HG03469 (cell line): ENCODE data around the gene ARHGAP15.

Experiments used
- ATAC-seq: cut with Tn5 transposase; IDR thresholded peaks from one replicate; pipeline ENCODE4 v1.9.1; 2021; ENCODE audit warnings: mild to moderate bottlenecking, moderate library complexity, moderate number of reproducible peaks; ENCODE audit not compliant: unreplicated experiment

The ARHGAP15 gene

DNA sequence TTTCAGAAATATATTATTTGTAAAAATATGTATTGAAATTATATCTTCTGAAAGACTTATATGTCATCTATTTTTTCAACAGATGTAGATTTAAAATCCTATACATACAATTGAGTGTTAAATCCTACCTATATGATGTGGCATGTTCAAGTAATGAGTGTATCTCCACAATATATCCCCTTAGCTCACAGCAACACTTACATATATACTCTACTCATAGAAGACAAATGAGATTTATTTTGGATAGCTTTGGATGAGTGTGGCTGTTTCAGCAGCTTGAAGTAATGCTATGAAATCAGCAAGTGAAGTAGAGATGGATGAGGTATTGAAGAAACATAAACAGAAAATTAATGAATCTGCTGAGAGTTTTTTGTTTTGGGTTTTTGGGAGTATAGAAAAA, 263.1 kb downstream of the ARHGAP15 start:
- ATAC-seq = no peak

DNA sequence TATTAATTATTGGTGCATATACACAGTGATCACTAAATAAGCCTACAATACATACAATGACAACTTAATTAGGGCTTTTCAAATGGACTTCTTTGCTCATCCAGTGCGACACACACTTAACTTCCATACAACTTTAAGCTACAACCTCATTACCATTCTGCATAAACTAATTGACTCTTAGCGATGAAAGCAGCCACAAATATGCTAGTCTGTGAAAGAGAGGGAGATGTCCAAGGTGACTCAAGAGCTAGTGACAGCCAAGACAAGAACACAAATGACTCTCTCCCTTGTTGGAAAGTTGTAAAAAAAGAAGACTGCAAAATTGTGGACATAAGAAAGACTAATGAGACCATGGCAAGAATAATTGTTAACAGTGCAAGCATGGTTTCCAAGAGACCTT, 264.8 kb downstream of the ARHGAP15 start:
- ATAC-seq = no peak

DNA sequence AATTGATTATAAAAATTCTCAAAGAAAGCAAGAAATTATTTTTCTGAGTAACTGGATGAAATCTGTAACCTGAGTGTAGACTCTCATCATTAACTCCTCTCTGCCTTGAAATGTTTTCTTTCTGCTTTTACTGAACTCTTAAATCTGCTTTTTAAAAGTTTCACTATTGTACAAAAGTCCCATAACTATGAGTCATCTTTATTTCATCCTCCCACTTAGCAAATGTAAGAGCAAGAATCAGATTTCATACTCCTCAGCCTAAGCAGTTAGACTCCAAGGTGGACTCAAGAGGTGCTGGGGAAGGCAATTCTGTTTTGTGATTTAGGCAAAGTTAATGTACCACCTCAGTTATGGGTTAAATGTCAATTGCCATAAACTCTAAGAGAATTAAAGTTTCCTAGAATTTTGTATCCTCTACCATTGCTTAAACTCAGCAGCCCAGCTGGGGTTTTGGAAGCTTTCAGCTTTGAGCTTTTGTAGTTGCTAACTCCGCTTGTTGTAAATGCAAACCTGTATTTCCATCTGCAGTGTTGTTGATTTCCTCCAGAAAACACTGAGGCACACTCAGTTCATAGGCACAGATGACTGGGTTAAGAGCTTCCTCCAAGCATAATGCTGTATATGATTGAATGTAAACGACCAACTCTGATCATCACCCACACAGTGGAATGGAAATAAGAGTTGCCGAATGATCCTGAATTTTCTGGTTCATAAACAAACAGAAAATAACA, 268.8 kb downstream of the ARHGAP15 start:
- peak; percentile 59 for ATAC-seq

DNA sequence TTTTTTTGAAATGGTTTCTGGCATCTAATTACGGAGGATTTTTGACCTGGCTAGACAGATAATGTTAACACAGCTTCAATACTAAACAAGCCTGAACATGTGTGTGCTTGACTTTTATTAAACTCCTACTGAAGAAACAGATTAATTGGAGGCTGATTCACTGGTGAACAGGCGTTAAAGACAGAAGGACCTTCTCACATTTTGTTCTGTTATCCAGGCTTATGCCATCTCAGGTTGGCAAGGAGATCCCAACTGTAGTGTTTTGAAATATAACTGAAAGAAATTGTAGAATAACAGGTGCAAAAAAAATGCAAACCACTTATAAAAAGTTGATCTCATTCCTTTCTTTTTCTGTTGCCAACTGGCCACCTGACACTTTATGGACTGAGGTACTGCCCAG, 269.6 kb downstream of the ARHGAP15 start:
- no peak for ATAC-seq

- no peak for ATAC-seq
Measured at GRCh38 chr2:143399631-143400069, 270.4 kb downstream of the ARHGAP15 start.

- no peak for ATAC-seq
Measured at GRCh38 chr2:143401861-143402260, 272.6 kb downstream of the ARHGAP15 start.

DNA sequence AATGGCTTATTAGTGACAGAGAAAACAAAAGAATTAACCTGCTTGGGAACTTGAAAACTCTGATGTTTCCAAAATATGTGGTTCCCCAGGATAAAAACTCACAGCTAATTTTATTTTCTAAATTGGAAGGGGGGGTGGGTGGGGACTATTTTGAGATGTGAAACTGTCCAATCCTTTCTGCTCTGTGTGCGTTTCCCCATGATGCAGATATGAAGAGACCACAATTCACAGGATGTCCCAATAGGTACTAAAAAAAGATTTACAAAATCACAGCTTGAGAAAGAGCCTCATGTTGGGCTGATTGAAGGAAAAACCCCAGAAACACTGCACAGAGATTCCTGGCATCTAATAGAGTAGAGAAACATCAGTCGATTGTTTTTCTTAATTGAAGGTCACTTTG, 273.2 kb downstream of the ARHGAP15 start:
- ATAC-seq = no peak

- no peak for ATAC-seq
Measured at GRCh38 chr2:143410082-143410897, 281.1 kb downstream of the ARHGAP15 start.

DNA sequence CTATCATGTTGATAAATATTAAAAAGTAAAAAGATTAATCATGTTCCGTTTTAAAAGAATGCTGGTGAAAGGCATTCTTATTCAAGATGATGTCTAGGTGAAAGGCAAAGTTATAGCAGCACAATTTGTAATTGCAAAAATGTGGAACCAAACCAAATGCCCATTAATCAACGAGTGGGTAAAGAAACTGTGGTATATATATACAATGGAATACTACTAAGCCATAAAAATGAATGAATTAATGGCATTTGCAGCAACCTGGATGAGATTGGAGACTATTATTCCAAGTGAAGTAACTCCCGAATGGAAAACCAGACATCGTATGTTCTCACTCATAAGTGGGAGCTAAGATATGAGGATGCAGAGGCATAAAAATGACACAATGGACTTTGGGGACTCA, 286.4 kb downstream of the ARHGAP15 start:
- ATAC-seq = no peak

DNA sequence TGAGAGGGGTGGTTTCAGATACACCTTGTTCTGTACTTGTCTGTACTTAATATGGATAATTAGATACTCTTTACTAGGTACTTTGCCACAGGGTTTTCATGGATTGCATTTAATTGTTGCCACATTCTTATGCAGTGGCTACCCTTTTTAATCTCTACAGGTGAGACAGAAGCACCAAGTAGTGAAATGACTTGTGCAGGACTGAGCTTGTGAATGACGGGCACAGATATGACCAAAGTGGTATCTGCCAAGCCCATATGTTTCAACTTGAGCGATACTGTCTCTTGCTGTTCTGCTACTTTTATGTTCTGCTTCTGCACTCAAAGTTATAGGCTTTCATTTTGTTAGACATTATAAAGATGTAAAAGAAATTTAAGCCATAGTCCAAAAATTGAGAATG, 288.2 kb downstream of the ARHGAP15 start:
- no peak for ATAC-seq

DNA sequence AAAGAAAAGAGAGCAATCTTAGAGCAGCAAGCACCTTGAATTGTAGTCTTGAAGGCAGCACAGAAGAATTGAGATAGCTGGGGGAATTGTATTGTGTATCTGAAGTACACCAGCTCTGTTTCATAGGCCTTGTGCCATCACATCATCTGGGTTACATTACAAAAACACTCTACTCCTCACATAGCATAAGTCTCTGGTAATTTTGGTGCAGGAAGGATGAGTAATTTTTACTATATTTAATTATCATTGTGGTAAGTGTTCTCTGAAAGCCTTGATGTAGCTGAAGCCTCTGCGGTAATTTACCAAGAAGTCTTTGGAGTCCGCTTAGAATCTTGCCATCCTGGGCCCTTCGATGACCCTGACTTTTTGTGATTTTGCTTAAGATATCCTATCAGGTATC, 291.1 kb downstream of the ARHGAP15 start:
- ATAC-seq = no peak

GRCh38 chr2:143422681-143423080, 293.5 kb downstream of the ARHGAP15 start:
- peak; percentile 88 for ATAC-seq

GRCh38 chr2:143425896-143426295, 296.7 kb downstream of the ARHGAP15 start:
- no peak for ATAC-seq

GRCh38 chr2:143426296-143426695, 297.1 kb downstream of the ARHGAP15 start:
- ATAC-seq = no peak

- ATAC-seq = no peak
Measured at GRCh38 chr2:143428700-143429099, 299.5 kb downstream of the ARHGAP15 start.

DNA sequence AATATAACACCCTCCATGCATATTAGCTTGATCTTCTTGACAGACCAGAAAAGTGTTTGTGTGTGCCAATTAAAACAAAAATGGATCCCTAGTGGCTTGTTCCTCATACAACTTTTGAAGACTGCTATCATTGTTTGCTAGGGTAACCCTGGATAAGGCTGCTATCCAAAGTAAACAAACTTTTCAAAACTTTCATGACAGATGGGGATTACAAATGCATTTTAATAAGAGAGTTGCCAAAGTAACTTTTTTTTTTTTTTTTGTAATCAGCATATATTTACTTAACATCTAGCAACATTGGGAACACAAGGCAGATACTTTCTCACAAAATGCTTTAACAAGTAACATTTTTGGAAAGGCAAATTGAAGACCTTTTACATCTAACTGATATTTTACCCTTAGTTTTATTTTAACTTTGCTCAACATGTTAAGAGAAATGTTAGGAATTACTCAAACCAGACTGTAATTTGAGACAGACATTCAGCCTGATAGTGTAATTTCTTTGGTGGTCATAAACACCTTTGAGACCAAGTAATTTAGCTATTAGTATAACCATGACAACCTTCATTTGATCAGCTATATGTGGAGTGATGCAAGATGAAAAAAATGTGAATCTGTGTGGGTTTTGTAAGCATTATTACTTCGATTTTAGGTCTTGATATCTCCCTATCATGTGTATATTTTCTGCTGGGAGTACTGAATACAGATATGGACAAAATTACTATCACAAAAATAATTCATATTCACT, 300.9 kb downstream of the ARHGAP15 start:
- ATAC-seq = no peak

DNA sequence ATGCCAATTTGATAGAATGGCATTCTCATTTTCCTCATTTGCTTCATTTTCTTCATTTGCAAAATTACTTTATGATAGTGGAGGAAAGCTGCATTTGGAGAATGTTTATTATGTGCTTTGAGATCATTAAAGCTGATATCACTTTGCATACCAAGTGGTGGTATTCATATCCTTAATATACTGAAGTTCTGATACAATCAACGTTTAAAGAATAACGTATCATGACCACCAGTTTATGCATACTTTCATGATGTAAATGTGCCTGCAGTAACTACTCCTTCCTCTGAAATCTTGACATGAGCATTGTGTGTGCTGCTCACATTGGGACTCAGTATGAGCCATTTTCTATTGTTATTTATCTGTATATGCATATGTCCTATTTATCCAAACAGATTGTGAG, 302.1 kb downstream of the ARHGAP15 start:
- no peak for ATAC-seq

GRCh38 chr2:143433251-143433650, 304.0 kb downstream of the ARHGAP15 start:
- ATAC-seq = no peak

DNA sequence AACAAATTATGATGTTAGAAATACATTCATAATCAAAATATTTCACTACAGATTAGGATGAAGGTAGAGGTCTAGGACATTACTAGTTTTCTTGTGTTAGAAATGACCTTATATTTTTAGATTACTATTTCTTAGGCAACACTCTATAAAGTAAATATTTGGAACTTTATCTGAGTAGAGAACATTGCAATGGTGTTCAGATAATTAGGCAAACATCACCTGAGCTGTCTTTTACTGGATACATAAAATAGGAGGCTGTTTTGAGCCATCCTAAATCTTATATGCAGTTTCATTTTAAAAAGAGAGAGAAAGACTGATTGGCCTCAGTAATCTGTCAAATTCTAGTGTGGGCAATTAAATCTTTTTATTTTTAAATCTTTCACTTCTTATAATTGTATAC, 304.6 kb downstream of the ARHGAP15 start:
- ATAC-seq = no peak

DNA sequence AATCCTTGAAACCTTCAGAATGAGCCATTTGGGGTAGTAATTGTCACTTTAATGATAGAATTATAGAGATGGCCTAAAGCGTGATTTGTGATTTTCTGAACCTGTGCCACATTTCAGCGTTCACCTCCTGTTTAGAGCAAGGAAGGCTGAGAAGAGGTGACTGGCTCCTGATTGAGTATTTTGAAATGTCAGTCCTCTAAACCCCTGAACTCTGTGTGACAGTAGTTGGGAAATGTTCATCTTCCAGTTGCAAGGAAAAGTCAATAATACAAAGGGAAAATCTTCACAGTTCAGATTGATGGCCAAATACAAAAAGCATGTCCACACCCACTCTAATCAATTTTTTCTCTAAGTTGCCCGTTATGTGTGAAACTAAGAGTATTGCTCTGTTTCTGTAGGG, 305.2 kb downstream of the ARHGAP15 start:
- ATAC-seq = no peak

GRCh38 chr2:143435131-143435530, 305.9 kb downstream of the ARHGAP15 start:
- ATAC-seq = no peak

GRCh38 chr2:143436951-143437350, 307.7 kb downstream of the ARHGAP15 start:
- ATAC-seq = no peak
